HCT116 (cell line): ENCODE measurements around the gene KCNIP4. TPM values are rescaled to one million over a fixed set of nuclear protein-coding genes. Genes with fewer than 3 reads are reported as not detected.

Experiments used
- ATAC-seq: fragments of 200-7000 bp; cut with Tn5 transposase; 2 replicates; pipeline ENCODE4 v1.9.1; 2020; ENCODE audit warnings: mild to moderate bottlenecking, moderate library complexity
- BruUV-seq: library from RNA; stranded (reverse); fragments of 400-500 nt; replicated peaks from 2 replicates; lab custom pipeline; 2021; lab: Mats Ljungman, UMichigan
- CTCF ChIA-PET: fragments of 300-600 bp; sonication (Branson Sonifier 250); formaldehyde crosslinking; loops from one replicate; lab custom pipeline; 2021; ENCODE audit warnings: antibody characterized with exemption; lab: Charles Lee
- POLR2A ChIA-PET: fragments of 300-600, 350-600 bp; sonication (Branson Sonifier 250); formaldehyde crosslinking; loops from one replicate; lab custom pipeline; 2021; ENCODE audit warnings: antibody characterized with exemption; lab: Charles Lee
- RAD21 ChIA-PET, 2 experiments: fragments of 300-600 bp; sonication (Branson Sonifier 250); formaldehyde crosslinking; loops; one replicate each; lab custom pipeline; 2023; ENCODE audit warnings: low total read pairs in 2 of 2; ENCODE audit not compliant: uncharacterized antibody in 2 of 2, unreplicated experiment in 2 of 2, low non-redundant PET in 1 of 2; lab: Charles Lee
- DNase-seq: peaks from one replicate; pipeline ENCODE4 v3.0.0-alpha.2; 2010; ENCODE audit warnings: low read depth, low spot score
- H2AFZ ChIP-seq: fragments of 200-600 bp; shearing (Covaris generic), sonication (generic); 2 replicates; pipeline ENCODE4 v1.6.1; 2017; ENCODE audit warnings: low read depth, mixed run types, mixed read lengths, antibody characterized with exemption, low read length; ENCODE audit not compliant: poor library complexity, severe bottlenecking
- H3K27ac ChIP-seq: 2 replicates; pipeline ENCODE4 v1.5.1; 2012; ENCODE audit warnings: low read depth, low read length
- H3K27me3 ChIP-seq: fragments of 200-600 bp; sonication (generic); 2 replicates; pipeline ENCODE4 v1.6.1; 2016; ENCODE audit warnings: mixed run types, low read length, mixed read lengths; ENCODE audit not compliant: insufficient read depth
- H3K36me3 ChIP-seq, 2 experiments: fragments of 200-500 bp in 1 of 2; fragments of 200-600 bp in 1 of 2; sonication (Bioruptor generic) in 1 of 2; sonication (generic) in 1 of 2; 2 replicates each; pipeline versions ENCODE4 v1.5.1 to v1.6.1; 2014 to 2016; ENCODE audit warnings: low read length in 2 of 2, inconsistent platforms in 1 of 2, mixed read lengths in 1 of 2, mixed run types in 1 of 2; ENCODE audit not compliant: insufficient read depth in 2 of 2, control insufficient read depth in 1 of 2
- H3K4me1 ChIP-seq, 2 experiments: fragments of 200-600 bp in 1 of 2; sonication (generic) in 1 of 2; 2 replicates each; pipeline versions ENCODE4 v1.5.1 to v1.6.1; 2012 to 2017; ENCODE audit warnings: low read length in 2 of 2, inconsistent platforms in 1 of 2, mild to moderate bottlenecking in 1 of 2, mixed read lengths in 1 of 2, mixed run types in 1 of 2, moderate library complexity in 1 of 2; ENCODE audit not compliant: insufficient read depth in 2 of 2, control insufficient read depth in 1 of 2
- H3K4me2 ChIP-seq: fragments of 200-600 bp; sonication (generic); 2 replicates; pipeline ENCODE4 v1.6.1; 2017; ENCODE audit warnings: mixed run types, low read length, mixed read lengths
- H3K4me3 ChIP-seq, 2 experiments: fragments of 200-600 bp in 1 of 2; sonication (generic) in 1 of 2; replicated peaks in 1 of 2; 2 replicates each; pipeline ENCODE4 v1.5.1; 2011 to 2016; ENCODE audit warnings: low read length in 2 of 2, control low read depth in 1 of 2, low read depth in 1 of 2, mild to moderate bottlenecking in 1 of 2, mixed read lengths in 1 of 2, mixed run types in 1 of 2
- H3K79me2 ChIP-seq: fragments of 200-600 bp; sonication (generic); 2 replicates; pipeline ENCODE4 v1.6.1; 2017; ENCODE audit warnings: mild to moderate bottlenecking, mixed run types, low read length, moderate library complexity, mixed read lengths; ENCODE audit not compliant: insufficient read depth
- H3K9ac ChIP-seq: fragments of 200-600 bp; sonication (generic); 2 replicates; pipeline ENCODE4 v1.6.1; 2016; ENCODE audit warnings: low read length, mixed read lengths
- H3K9me2 ChIP-seq: fragments of 200-600 bp; sonication (generic), shearing (Covaris generic); 2 replicates; pipeline ENCODE4 v1.6.1; 2017; ENCODE audit warnings: mixed run types, mild to moderate bottlenecking, moderate library complexity; ENCODE audit not compliant: insufficient read depth
- H3K9me3 ChIP-seq, 2 experiments: fragments of 200-500 bp in 1 of 2; fragments of 200-600 bp in 1 of 2; sonication (Bioruptor generic) in 1 of 2; sonication (generic) in 1 of 2; 2 replicates each; pipeline ENCODE4 v1.6.1; 2014 to 2017; ENCODE audit warnings: low read length in 2 of 2, mixed read lengths in 2 of 2, inconsistent platforms in 1 of 2, low read depth in 1 of 2, mild to moderate bottlenecking in 1 of 2, mixed run types in 1 of 2, moderate library complexity in 1 of 2; ENCODE audit not compliant: control insufficient read depth in 1 of 2, insufficient read depth in 1 of 2
- H4K20me1 ChIP-seq: fragments of 200-600 bp; sonication (generic), shearing (Covaris generic); 2 replicates; pipeline ENCODE4 v1.6.1; 2017; ENCODE audit warnings: mixed run types, mild to moderate bottlenecking, moderate library complexity; ENCODE audit not compliant: insufficient read depth
- CEBPB ChIP-seq: IDR thresholded peaks from 2 replicates; pipeline ENCODE4 v1.6.1; 2012; ENCODE audit warnings: low read depth
- CTCF ChIP-seq, 3 experiments: fragments of 200-600 bp in 1 of 3; sonication (generic) in 1 of 3; IDR thresholded peaks in 2 of 3; conservative IDR thresholded peaks in 1 of 3; 2 replicates each; pipeline ENCODE4 v1.5.1; 2012 to 2017; ENCODE audit warnings: low read depth in 2 of 3, low read length in 2 of 3, antibody characterized with exemption in 1 of 3, borderline replicate concordance in 1 of 3, control low read depth in 1 of 3, mild to moderate bottlenecking in 1 of 3, mixed read lengths in 1 of 3, mixed run types in 1 of 3, moderate library complexity in 1 of 3; ENCODE audit not compliant: insufficient read depth in 1 of 3
- ELF1 ChIP-seq: IDR thresholded peaks from 2 replicates; pipeline ENCODE4 v1.6.1; 2012; ENCODE audit warnings: low read depth, borderline replicate concordance
- EZH2 ChIP-seq: fragments of 200-600 bp; sonication (generic); IDR thresholded peaks from 2 replicates; pipeline ENCODE4 v1.6.1; 2017; ENCODE audit warnings: antibody characterized with exemption, mixed run types
- EZH2phosphoT487 ChIP-seq: fragments of 200-600 bp; IDR thresholded peaks from 2 replicates; pipeline ENCODE4 v1.6.1; 2018; ENCODE audit warnings: antibody characterized with exemption, borderline replicate concordance
- FOSL1 ChIP-seq: IDR thresholded peaks from 2 replicates; pipeline ENCODE4 v1.6.1; 2012; ENCODE audit warnings: low read depth
- JUND ChIP-seq: IDR thresholded peaks from 2 replicates; pipeline ENCODE4 v1.6.1; 2012
- SIN3A ChIP-seq: IDR thresholded peaks from 2 replicates; pipeline ENCODE4 v1.6.1; 2012; ENCODE audit warnings: low read depth
- SP1 ChIP-seq: IDR thresholded peaks from 2 replicates; pipeline ENCODE4 v1.6.1; 2012; ENCODE audit warnings: low read depth
- TCF7L2 ChIP-seq: IDR thresholded peaks from 2 replicates; pipeline ENCODE4 v1.7.0; 2011; ENCODE audit warnings: borderline replicate concordance, inconsistent platforms; ENCODE audit not compliant: insufficient read depth, insufficient read length; ENCODE audit errors: extremely low read depth
- YY1 ChIP-seq: IDR thresholded peaks from 2 replicates; pipeline ENCODE4 v1.6.1; 2011; ENCODE audit warnings: low read length, low read depth, moderate library complexity, mild to moderate bottlenecking; ENCODE audit not compliant: insufficient replicate concordance; ENCODE audit errors: extremely low read depth
- intact Hi-C: fragments of 100-400 bp; cut with micrococcal nuclease; formaldehyde crosslinking; loops from 2 replicates; pipeline ENCODE4 v1.10.0; 2022
- total RNA-seq: library from RNA; stranded (reverse); gene quantifications from one replicate; pipeline ENCODE4 v1.2.1, GENCODE V29; 2021; ENCODE audit not compliant: unreplicated experiment
- TF ChIP-seq, protein P1 (sequence below): IDR thresholded peaks from 2 replicates; pipeline ENCODE4 v1.6.1; 2012; ENCODE audit warnings: low read depth
- TF ChIP-seq, protein P2 (sequence below): IDR thresholded peaks from 2 replicates; pipeline ENCODE4 v1.6.1; 2012

KCNIP4 gene
- total RNA-seq, 1 experiment from 2014 or later, result not detected

DNA sequence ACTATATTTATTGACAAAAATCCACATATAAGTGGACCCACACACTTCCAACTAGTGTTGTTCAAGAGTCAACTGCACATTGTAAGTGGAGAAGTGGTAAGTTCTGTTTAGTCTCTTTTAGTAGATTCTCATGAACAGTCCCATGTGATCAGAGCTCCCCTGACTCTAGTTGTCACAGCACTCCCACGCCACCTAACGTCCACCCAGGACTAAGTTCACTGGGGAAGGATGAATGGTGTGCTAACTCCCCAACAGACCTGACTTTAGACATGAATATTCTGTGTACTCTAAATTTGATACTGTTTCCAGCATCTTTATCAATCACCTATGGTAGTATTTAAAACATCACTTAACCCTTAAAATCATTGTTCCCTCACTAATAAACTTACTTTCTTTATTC lies 1188.5 kb downstream of the KCNIP4 start:
- intact Hi-C loops, result no loop called here
- H2AFZ ChIP-seq, result no peak overlapping the region
- no peaks in the 10 kb centered on the region for H3K9me3 ChIP-seq
- ATAC-seq (no peak), DNase-seq (no peak)
- H3K4me3 ChIP-seq, result no peak overlapping the region
- H3K4me2 ChIP-seq, result no peak overlapping the region
- ChIA-PET RAD21 (no interaction called here), POLR2A (no interaction called here), CTCF (no interaction called here)
- TF ChIP-seq EZH2 (no peak), CTCF (IDR thresholded peaks at IDR 0.05 in 2 of 3, conservative IDR thresholded peaks at IDR 0.05 in 1 of 3; ENCODE audit: borderline replicate concordance in 1 of 3, insufficient read depth in 1 of 3, low read depth in 2 of 3, low read length in 2 of 3) (no peak), YY1 (no peak), SP1 (no peak), ELF1 (no peak), CEBPB (no peak), TCF7L2 (no peak), JUND (no peak), SIN3A (no peak), EZH2phosphoT487 (no peak), FOSL1 (no peak)
- TF ChIP-seq, protein P1, sequence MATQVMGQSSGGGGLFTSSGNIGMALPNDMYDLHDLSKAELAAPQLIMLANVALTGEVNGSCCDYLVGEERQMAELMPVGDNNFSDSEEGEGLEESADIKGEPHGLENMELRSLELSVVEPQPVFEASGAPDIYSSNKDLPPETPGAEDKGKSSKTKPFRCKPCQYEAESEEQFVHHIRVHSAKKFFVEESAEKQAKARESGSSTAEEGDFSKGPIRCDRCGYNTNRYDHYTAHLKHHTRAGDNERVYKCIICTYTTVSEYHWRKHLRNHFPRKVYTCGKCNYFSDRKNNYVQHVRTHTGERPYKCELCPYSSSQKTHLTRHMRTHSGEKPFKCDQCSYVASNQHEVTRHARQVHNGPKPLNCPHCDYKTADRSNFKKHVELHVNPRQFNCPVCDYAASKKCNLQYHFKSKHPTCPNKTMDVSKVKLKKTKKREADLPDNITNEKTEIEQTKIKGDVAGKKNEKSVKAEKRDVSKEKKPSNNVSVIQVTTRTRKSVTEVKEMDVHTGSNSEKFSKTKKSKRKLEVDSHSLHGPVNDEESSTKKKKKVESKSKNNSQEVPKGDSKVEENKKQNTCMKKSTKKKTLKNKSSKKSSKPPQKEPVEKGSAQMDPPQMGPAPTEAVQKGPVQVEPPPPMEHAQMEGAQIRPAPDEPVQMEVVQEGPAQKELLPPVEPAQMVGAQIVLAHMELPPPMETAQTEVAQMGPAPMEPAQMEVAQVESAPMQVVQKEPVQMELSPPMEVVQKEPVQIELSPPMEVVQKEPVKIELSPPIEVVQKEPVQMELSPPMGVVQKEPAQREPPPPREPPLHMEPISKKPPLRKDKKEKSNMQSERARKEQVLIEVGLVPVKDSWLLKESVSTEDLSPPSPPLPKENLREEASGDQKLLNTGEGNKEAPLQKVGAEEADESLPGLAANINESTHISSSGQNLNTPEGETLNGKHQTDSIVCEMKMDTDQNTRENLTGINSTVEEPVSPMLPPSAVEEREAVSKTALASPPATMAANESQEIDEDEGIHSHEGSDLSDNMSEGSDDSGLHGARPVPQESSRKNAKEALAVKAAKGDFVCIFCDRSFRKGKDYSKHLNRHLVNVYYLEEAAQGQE, result no peak
- TF ChIP-seq, protein P2, sequence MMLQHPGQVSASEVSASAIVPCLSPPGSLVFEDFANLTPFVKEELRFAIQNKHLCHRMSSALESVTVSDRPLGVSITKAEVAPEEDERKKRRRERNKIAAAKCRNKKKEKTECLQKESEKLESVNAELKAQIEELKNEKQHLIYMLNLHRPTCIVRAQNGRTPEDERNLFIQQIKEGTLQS, result no peak
- BruUV-seq, result no TSS peak
- H3K9me2 ChIP-seq, result no peaks in the 10 kb centered on the region
- H3K9ac ChIP-seq, result no peak overlapping the region
- H4K20me1 ChIP-seq, result no peaks in the 10 kb centered on the region
- H3K36me3 ChIP-seq, result no peaks in the 10 kb centered on the region
- no peaks in the 10 kb centered on the region for H3K27me3 ChIP-seq
- no peak overlapping the region for H3K27ac ChIP-seq
- H3K4me1 ChIP-seq, result no peaks in the 10 kb centered on the region
- no peaks in the 10 kb centered on the region for H3K79me2 ChIP-seq
